Testis (tissue), 2 donors: Measurements from ENCODE around the gene DRD4.

ENCODE experiments used
- POLR2A ChIP-seq: fragments of 450-650 bp; IDR thresholded peaks from one replicate; pipeline ENCODE4 v1.6.1; 2017; ENCODE audit warnings: antibody characterized with exemption, mild to moderate bottlenecking, moderate library complexity
- TF ChIP-seq, protein P1 (sequence below), 3 experiments: fragments of 450-650 bp in 2 of 3; fragments of 200-600 bp in 1 of 3; sonication (generic) in 1 of 3; IDR thresholded peaks; one replicate each; pipeline ENCODE4 v1.5.1; 2016 to 2019; ENCODE audit warnings: antibody characterized with exemption in 3 of 3, mild to moderate bottlenecking in 2 of 3, moderate library complexity in 1 of 3

DNA sequence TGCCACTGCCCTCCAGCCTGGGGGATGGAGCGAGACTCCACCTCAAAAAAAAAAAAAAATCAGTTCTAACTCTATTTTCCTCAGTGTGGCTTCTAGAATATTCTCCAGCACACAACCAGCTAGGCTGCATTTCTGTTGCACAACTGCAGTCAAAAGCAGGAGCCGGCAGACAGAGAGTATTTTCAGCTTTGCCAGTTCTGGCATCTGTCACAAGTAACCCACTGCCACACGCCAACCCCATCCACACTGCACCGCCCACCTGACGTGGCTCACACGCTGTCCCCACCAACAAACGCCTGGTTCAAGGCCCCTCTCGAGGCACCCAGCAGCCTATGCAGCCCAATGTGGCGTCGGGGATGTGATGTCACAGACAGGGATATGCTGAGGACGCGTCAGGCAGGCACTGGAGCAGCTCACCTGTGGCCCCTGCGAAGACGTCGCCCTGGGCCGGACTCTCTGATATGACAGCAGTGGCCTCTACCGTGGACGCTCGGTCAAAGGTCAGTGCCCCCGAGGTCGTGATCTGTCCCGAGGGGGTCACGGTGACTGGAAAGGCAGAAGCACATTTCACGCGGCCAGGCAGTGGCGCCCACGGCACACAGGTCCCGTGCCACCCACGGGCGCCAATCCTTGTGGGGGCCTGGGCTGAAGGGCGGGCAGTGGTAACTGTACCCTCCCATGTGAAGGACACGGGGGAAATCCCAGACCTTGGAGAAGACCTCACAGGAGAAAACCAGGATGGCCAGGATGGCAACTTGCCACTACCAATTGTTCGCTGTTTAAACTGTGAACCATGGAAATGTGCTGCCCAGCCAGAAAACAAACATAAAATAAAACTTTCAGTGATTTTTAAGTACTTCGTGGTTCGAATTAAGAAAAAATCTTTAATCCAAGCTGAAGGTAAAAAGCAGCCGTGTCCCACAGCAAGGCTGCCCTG is 42.5 kb downstream of the DRD4 start:
- TF ChIP-seq, protein P1, sequence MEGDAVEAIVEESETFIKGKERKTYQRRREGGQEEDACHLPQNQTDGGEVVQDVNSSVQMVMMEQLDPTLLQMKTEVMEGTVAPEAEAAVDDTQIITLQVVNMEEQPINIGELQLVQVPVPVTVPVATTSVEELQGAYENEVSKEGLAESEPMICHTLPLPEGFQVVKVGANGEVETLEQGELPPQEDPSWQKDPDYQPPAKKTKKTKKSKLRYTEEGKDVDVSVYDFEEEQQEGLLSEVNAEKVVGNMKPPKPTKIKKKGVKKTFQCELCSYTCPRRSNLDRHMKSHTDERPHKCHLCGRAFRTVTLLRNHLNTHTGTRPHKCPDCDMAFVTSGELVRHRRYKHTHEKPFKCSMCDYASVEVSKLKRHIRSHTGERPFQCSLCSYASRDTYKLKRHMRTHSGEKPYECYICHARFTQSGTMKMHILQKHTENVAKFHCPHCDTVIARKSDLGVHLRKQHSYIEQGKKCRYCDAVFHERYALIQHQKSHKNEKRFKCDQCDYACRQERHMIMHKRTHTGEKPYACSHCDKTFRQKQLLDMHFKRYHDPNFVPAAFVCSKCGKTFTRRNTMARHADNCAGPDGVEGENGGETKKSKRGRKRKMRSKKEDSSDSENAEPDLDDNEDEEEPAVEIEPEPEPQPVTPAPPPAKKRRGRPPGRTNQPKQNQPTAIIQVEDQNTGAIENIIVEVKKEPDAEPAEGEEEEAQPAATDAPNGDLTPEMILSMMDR (IDR thresholded peaks at IDR 0.05): no peak
- no peak for TF ChIP-seq POLR2A
